Sigmoid colon (tissue), 4 donors: ENCODE measurements around the gene IL17RE.

ENCODE experiments used
- EP300 ChIP-seq, 4 donors: sonication (generic); formaldehyde crosslinking; IDR thresholded peaks; one replicate each; pipeline ENCODE4 v1.6.1; 2017; ENCODE audit warnings: antibody characterized with exemption in 4 of 4
- POLR2A ChIP-seq, 2 donors: fragments of 450-650 bp; IDR thresholded peaks; one replicate each; pipeline ENCODE4 v1.6.1; 2016; ENCODE audit warnings: antibody characterized with exemption in 2 of 2, mild to moderate bottlenecking in 2 of 2, moderate library complexity in 2 of 2
- POLR2AphosphoS5 ChIP-seq, 4 donors: sonication (generic); formaldehyde crosslinking; IDR thresholded peaks; one replicate each; pipeline ENCODE4 v1.6.1; 2017; ENCODE audit warnings: antibody characterized with exemption in 4 of 4
- TF ChIP-seq, protein P1 (sequence below), 4 experiments: fragments of 450-650 bp in 3 of 4; fragments of 200-600 bp in 1 of 4; IDR thresholded peaks; one replicate each; pipeline ENCODE4 v1.5.1; 2016 to 2019; ENCODE audit warnings: antibody characterized with exemption in 4 of 4, mild to moderate bottlenecking in 3 of 4, moderate library complexity in 2 of 4

DNA sequence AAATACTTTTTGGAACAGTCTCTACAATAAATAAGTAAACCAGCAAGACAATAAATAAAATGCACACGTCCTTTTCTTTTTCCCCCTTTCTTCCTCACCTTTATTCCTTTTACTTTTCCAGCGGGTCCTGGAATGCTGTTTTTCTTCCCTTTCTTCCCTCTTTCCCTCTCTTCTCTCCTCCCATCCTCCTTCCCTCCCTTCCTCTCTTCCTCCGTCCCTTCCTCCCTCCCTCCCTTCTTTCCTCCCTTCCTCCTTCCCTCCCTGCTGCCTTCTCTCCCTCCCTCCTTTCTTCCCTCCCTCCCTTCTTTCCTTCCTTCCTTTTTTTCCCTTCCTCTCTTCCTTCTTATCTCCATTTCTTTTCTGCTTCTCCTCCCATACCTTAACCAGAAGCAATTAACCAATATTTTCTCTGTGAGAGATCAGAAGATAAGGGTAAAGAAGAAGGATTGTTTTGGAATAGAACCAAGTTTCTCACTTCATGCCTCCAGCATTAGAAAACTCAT lies 3.3 kb upstream of the IL17RE start:
- TF ChIP-seq, protein P1, sequence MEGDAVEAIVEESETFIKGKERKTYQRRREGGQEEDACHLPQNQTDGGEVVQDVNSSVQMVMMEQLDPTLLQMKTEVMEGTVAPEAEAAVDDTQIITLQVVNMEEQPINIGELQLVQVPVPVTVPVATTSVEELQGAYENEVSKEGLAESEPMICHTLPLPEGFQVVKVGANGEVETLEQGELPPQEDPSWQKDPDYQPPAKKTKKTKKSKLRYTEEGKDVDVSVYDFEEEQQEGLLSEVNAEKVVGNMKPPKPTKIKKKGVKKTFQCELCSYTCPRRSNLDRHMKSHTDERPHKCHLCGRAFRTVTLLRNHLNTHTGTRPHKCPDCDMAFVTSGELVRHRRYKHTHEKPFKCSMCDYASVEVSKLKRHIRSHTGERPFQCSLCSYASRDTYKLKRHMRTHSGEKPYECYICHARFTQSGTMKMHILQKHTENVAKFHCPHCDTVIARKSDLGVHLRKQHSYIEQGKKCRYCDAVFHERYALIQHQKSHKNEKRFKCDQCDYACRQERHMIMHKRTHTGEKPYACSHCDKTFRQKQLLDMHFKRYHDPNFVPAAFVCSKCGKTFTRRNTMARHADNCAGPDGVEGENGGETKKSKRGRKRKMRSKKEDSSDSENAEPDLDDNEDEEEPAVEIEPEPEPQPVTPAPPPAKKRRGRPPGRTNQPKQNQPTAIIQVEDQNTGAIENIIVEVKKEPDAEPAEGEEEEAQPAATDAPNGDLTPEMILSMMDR (IDR thresholded peaks at IDR 0.05) = no peak
- TF ChIP-seq EP300 (IDR thresholded peaks at IDR 0.05) (no peak), POLR2A (IDR thresholded peaks at IDR 0.05) (no peak), POLR2AphosphoS5 (IDR thresholded peaks at IDR 0.05) (no peak)
